H9 (cell line): ENCODE measurements around the gene ANKRD27. TPM values are rescaled to one million over a fixed set of nuclear protein-coding genes. Genes with fewer than 3 reads are reported as not detected.

Experiments
- DNase-seq: peaks from one replicate; pipeline ENCODE4 v3.0.0-alpha.2; 2017
- H2AFZ ChIP-seq: one replicate; pipeline ENCODE4 v1.6.1; 2013; ENCODE audit warnings: mild to moderate bottlenecking, low read length, control low read depth, moderate library complexity
- H2AK5ac ChIP-seq: 2 replicates; pipeline ENCODE4 v1.6.1; 2013; ENCODE audit warnings: low read length, control low read depth, mixed read lengths; ENCODE audit not compliant: insufficient read length
- H2BK120ac ChIP-seq: one replicate; pipeline ENCODE4 v1.6.1; 2013; ENCODE audit warnings: low read depth, mild to moderate bottlenecking, low read length, control low read depth, inconsistent platforms; ENCODE audit not compliant: poor library complexity, severe bottlenecking
- H2BK12ac ChIP-seq: 2 replicates; pipeline ENCODE4 v1.6.1; 2013; ENCODE audit warnings: low read length, control low read depth, mixed read lengths, low read depth; ENCODE audit not compliant: insufficient read length
- H2BK15ac ChIP-seq: 2 replicates; pipeline ENCODE4 v1.6.1; 2013; ENCODE audit warnings: low read depth, low read length, control low read depth
- H2BK20ac ChIP-seq: one replicate; pipeline ENCODE4 v1.6.1; 2013; ENCODE audit warnings: low read depth, mild to moderate bottlenecking, low read length, control low read depth, inconsistent platforms; ENCODE audit not compliant: poor library complexity, severe bottlenecking
- H2BK5ac ChIP-seq: 2 replicates; pipeline ENCODE4 v1.6.1; 2013; ENCODE audit warnings: low read length, control low read depth, mixed read lengths; ENCODE audit not compliant: insufficient read length
- H3K14ac ChIP-seq: 2 replicates; pipeline ENCODE4 v1.6.1; 2013; ENCODE audit warnings: low read length, control low read depth; ENCODE audit not compliant: insufficient read depth
- H3K18ac ChIP-seq: 2 replicates; pipeline ENCODE4 v1.6.1; 2013; ENCODE audit warnings: low read depth, mild to moderate bottlenecking, mixed read lengths, low read length, control low read depth; ENCODE audit not compliant: insufficient read length
- H3K23ac ChIP-seq: 2 replicates; pipeline ENCODE4 v1.6.1; 2013; ENCODE audit warnings: low read length, control low read depth, mixed read lengths, low read depth; ENCODE audit not compliant: insufficient read length
- H3K23me2 ChIP-seq: 2 replicates; pipeline ENCODE4 v1.6.1; 2013; ENCODE audit warnings: low read depth, mild to moderate bottlenecking, mixed read lengths, low read length, control low read depth; ENCODE audit not compliant: insufficient read length, poor library complexity, severe bottlenecking
- H3K27ac ChIP-seq: 2 replicates; pipeline ENCODE4 v1.5.1; 2013; ENCODE audit warnings: low read length, control low read depth, mixed read lengths, low read depth; ENCODE audit not compliant: insufficient read length
- H3K27me3 ChIP-seq: 2 replicates; pipeline ENCODE4 v1.6.1; 2013; ENCODE audit warnings: low read length, control low read depth, inconsistent platforms; ENCODE audit not compliant: insufficient read depth
- H3K4ac ChIP-seq: 2 replicates; pipeline ENCODE4 v1.6.1; 2013; ENCODE audit warnings: low read depth, mild to moderate bottlenecking, control low read depth, inconsistent platforms, low read length, moderate library complexity
- H3K4me1 ChIP-seq: 2 replicates; pipeline ENCODE4 v1.6.1; 2013; ENCODE audit warnings: low read length, control low read depth, inconsistent platforms; ENCODE audit not compliant: insufficient read depth
- H3K4me2 ChIP-seq: 2 replicates; pipeline ENCODE4 v1.6.1; 2013; ENCODE audit warnings: low read length, control low read depth, mixed read lengths; ENCODE audit not compliant: insufficient read length, insufficient read depth
- H3K56ac ChIP-seq: 2 replicates; pipeline ENCODE4 v1.6.1; 2013; ENCODE audit warnings: low read depth, mild to moderate bottlenecking, mixed read lengths, low read length, control low read depth; ENCODE audit not compliant: insufficient read length
- H3K79me1 ChIP-seq: 2 replicates; pipeline ENCODE4 v1.6.1; 2013; ENCODE audit warnings: low read depth, mild to moderate bottlenecking, moderate library complexity, low read length, control low read depth, inconsistent platforms; ENCODE audit not compliant: insufficient read depth, poor library complexity, severe bottlenecking
- H3K79me2 ChIP-seq: 2 replicates; pipeline ENCODE4 v1.6.1; 2013; ENCODE audit warnings: low read length, control low read depth, inconsistent platforms; ENCODE audit not compliant: insufficient read depth
- H3K9ac ChIP-seq: 2 replicates; pipeline ENCODE4 v1.6.1; 2013; ENCODE audit warnings: low read length, control low read depth, mixed read lengths; ENCODE audit not compliant: insufficient read length; ENCODE audit errors: extremely low read depth
- H3K9me3 ChIP-seq: one replicate; pipeline ENCODE4 v1.6.1; 2013; ENCODE audit warnings: low read depth, low read length, inconsistent platforms; ENCODE audit not compliant: control insufficient read depth
- H3T11ph ChIP-seq: one replicate; pipeline ENCODE4 v1.6.1; 2013; ENCODE audit warnings: mild to moderate bottlenecking, low read length, control low read depth, inconsistent platforms
- H4K20me1 ChIP-seq: one replicate; pipeline ENCODE4 v1.6.1; 2013; ENCODE audit not compliant: control insufficient read depth, insufficient read length, insufficient read depth
- H4K5ac ChIP-seq: 2 replicates; pipeline ENCODE4 v1.6.1; 2013; ENCODE audit warnings: low read depth, mild to moderate bottlenecking, mixed read lengths, low read length, control low read depth; ENCODE audit not compliant: insufficient read length
- H4K8ac ChIP-seq: replicated peaks from 2 replicates; pipeline ENCODE4 v1.6.1; 2013; ENCODE audit warnings: low read length, control low read depth, mixed read lengths, low read depth; ENCODE audit not compliant: insufficient read length
- H4K91ac ChIP-seq: 2 replicates; pipeline ENCODE4 v1.6.1; 2013; ENCODE audit warnings: low read depth, mild to moderate bottlenecking, moderate library complexity, mixed read lengths, low read length, control low read depth; ENCODE audit not compliant: insufficient read length
- H3K27ac Mint-ChIP-seq, 3 experiments: 2 replicates in 2 of 3; 3 replicates in 1 of 3; pipeline ENCODE4 v1.8.0; 2020 to 2021; ENCODE audit warnings: mixed read lengths in 3 of 3, mild to moderate bottlenecking in 1 of 3, moderate library complexity in 1 of 3
- H3K27me3 Mint-ChIP-seq: 2 replicates; pipeline ENCODE4 v1.8.0; 2021; ENCODE audit warnings: low read depth, mild to moderate bottlenecking, moderate library complexity, mixed read lengths
- H3K36me3 Mint-ChIP-seq, 3 experiments: 2 replicates in 2 of 3; 3 replicates in 1 of 3; pipeline ENCODE4 v1.8.0; 2020 to 2021; ENCODE audit warnings: low read depth in 3 of 3, mixed read lengths in 3 of 3; ENCODE audit not compliant: insufficient read depth in 1 of 3
- H3K4me1 Mint-ChIP-seq, 2 experiments: 2 replicates each; pipeline ENCODE4 v1.8.0; 2020; ENCODE audit warnings: mixed read lengths in 2 of 2
- H3K4me3 Mint-ChIP-seq, 2 experiments: 2 replicates in 1 of 2; 3 replicates in 1 of 2; pipeline ENCODE4 v1.8.0; 2020 to 2021; ENCODE audit warnings: mild to moderate bottlenecking in 2 of 2, mixed read lengths in 2 of 2, moderate library complexity in 1 of 2
- H3K9me3 Mint-ChIP-seq, 2 experiments: 2 replicates in 1 of 2; 3 replicates in 1 of 2; pipeline ENCODE4 v1.8.0; 2020; ENCODE audit warnings: mild to moderate bottlenecking in 2 of 2, mixed read lengths in 2 of 2, moderate library complexity in 1 of 2
- CTCF ChIP-seq: fragments of 200-600 bp; sonication (generic); conservative IDR thresholded peaks from 3 replicates; pipeline ENCODE4 v1.8.0; 2021; ENCODE audit warnings: antibody characterized with exemption, mild to moderate bottlenecking
- WGBS: extraction: QIAGEN DNeasy Blood & Tissue Kit; methylation state at CpG from one replicate; pipeline ENCODE4 v1.1.7; 2013; ENCODE audit warnings: missing lambda C conversion rate, low lambda C conversion rate, mixed read lengths; ENCODE audit not compliant: insufficient read length; ENCODE audit errors: extremely low coverage; 5-methylcytosine and 5-hydroxymethylcytosine counted together
- total RNA-seq: library from RNA; stranded (reverse); gene quantifications from 2 replicates; pipeline ENCODE4 v1.2.1, GENCODE V29; 2021

ANKRD27 gene
- total RNA-seq, 1 experiment from 2014 or later, result 40.7 TPM

GRCh38 chr19:32719611-32720059 is 44.7 kb upstream of the ANKRD27 start, which contains the start of gene TDRD12:
Gene TDRD12, plus strand, starts transcription at chr19:32719767. Its CDS starts 306 bp downstream, at chr19:32720073.
- Mint-ChIP-seq H3K4me1 (peaks cover 5 to 11% of the 10 kb centered on the region in 2 experiments), H3K4me3 (no peak within 1 kb of the TSS), H3K36me3 (peaks cover 0 to 2% (median 0%) of the 10 kb centered on the region in 3 experiments; a peak in 3 of 7 replicates), H3K27me3 (no peaks in the 10 kb centered on the region), H3K27ac (0 out of 7 replicates have a peak within 1 kb of the TSS, but pooled peaks of 1 of the 3 experiments have one; percentile 58), H3K9me3 (peaks cover 0 to 5% of the 10 kb centered on the region in 2 experiments; a peak in 1 of 5 replicates)
- Histone ChIP-seq H2BK15ac (no peak within 1 kb of the TSS), H3K27me3 (no peaks in the 10 kb centered on the region), H3K4ac (no peak within 1 kb of the TSS), H3K4me2 (no peak within 1 kb of the TSS), H3K9me3 (no peaks in the 10 kb centered on the region), H2BK120ac (no peak within 1 kb of the TSS), H2BK12ac (no peak within 1 kb of the TSS), H3K14ac (no peak within 1 kb of the TSS), H4K20me1 (no peaks in the 10 kb centered on the region), H3K23ac (no peak within 1 kb of the TSS), H3K79me2 (no peaks in the 10 kb centered on the region), H3K56ac (no peak within 1 kb of the TSS), H2AK5ac (no peak within 1 kb of the TSS), H3K9ac (no peak within 1 kb of the TSS), H3T11ph (no peak within 1 kb of the TSS), H4K8ac (no peak within 1 kb of the TSS), H3K27ac (no peak within 1 kb of the TSS), H3K4me1 (no peaks in the 10 kb centered on the region), H3K23me2 (no peaks in the 10 kb centered on the region), H2BK20ac (no peak within 1 kb of the TSS), H2BK5ac (no peak within 1 kb of the TSS), H3K18ac (peak within 1 kb of the TSS; percentile 26), H2AFZ (no peak within 1 kb of the TSS), H3K79me1 (no peaks in the 10 kb centered on the region), H4K5ac (no peak within 1 kb of the TSS), H4K91ac (no peak within 1 kb of the TSS)
- WGBS, result no CpG with 5 or more reads among the region's 44 CpGs
- peak; percentile 62; the same call in 2 of the 3 replicates for TF ChIP-seq CTCF
- DNase-seq, result peak; percentile 68
